ENCODE data around the gene PELI1. TPM values are rescaled to one million over a fixed set of nuclear protein-coding genes. Genes with fewer than 3 reads are reported as not detected.
A peak's percentile ranks its signal among the peaks of the same experiment; 100 is the strongest.

The PELI1 gene
- total RNA-seq, 1 donor = 5.8 TPM

GRCh38 chr2:64186699-64187605, 42.7 kb upstream of the PELI1 start:
- TF ChIP-seq, protein P1, sequence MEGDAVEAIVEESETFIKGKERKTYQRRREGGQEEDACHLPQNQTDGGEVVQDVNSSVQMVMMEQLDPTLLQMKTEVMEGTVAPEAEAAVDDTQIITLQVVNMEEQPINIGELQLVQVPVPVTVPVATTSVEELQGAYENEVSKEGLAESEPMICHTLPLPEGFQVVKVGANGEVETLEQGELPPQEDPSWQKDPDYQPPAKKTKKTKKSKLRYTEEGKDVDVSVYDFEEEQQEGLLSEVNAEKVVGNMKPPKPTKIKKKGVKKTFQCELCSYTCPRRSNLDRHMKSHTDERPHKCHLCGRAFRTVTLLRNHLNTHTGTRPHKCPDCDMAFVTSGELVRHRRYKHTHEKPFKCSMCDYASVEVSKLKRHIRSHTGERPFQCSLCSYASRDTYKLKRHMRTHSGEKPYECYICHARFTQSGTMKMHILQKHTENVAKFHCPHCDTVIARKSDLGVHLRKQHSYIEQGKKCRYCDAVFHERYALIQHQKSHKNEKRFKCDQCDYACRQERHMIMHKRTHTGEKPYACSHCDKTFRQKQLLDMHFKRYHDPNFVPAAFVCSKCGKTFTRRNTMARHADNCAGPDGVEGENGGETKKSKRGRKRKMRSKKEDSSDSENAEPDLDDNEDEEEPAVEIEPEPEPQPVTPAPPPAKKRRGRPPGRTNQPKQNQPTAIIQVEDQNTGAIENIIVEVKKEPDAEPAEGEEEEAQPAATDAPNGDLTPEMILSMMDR (IDR thresholded peaks at IDR 0.05; ENCODE audit: insufficient read depth, low read length) = no peak
- H3K4me3 ChIP-seq (ENCODE audit: low read depth, low read length) = no peak overlapping the region
- peak; percentile 33 for DNase-seq (ENCODE audit: low read depth)

GRCh38 chr2:64179582-64180321, 35.5 kb upstream of the PELI1 start:
- TF ChIP-seq, protein P1 (IDR thresholded peaks at IDR 0.05; ENCODE audit: insufficient read depth, low read length) = no peak
- H3K4me3 ChIP-seq (ENCODE audit: low read depth, low read length) = no peak overlapping the region
- DNase-seq (ENCODE audit: low read depth) = no peak

DNA sequence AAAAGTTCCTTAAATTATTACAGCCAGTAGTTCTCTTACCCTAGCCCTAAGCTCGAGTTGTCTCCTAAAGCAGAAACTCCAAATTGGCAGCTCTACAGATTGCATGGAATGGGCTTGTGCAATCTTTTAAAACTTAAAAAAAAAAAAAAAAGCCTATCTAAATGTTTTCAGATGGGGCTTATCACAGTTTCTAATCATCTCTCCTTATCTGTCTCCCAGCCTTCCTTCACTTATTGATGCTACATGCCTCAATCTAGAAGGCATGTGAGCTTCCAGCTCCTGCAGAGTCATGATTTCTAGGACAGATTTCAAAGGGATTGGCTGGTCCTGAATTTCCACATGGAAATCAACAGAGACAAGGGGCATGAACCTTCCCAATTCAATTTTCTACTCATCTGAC, 33.1 kb upstream of the PELI1 start:
- TF ChIP-seq, protein P1 (IDR thresholded peaks at IDR 0.05; ENCODE audit: insufficient read depth, low read length) = no peak
- peak; percentile 87 for DNase-seq (ENCODE audit: low read depth)

GRCh38 chr2:64175419-64176197, 31.4 kb upstream of the PELI1 start:
- H3K4me3 ChIP-seq (ENCODE audit: low read depth, low read length) = no peak overlapping the region
- no peak for DNase-seq (ENCODE audit: low read depth)

More for the DNA sequence above, 33.1 kb upstream of the PELI1 start:
- no peak overlapping the region for H3K4me3 ChIP-seq (ENCODE audit: low read depth, low read length)

GRCh38 chr2:64173156-64174135, 29.2 kb upstream of the PELI1 start:
- DNase-seq (ENCODE audit: low read depth) = no peak
- TF ChIP-seq, protein P1 (IDR thresholded peaks at IDR 0.05; ENCODE audit: insufficient read depth, low read length) = no peak
- H3K4me3 ChIP-seq (ENCODE audit: low read depth, low read length) = no peak overlapping the region

More at GRCh38 chr2:64175419-64176197, 31.4 kb upstream of the PELI1 start:
- TF ChIP-seq, protein P1 (IDR thresholded peaks at IDR 0.05; ENCODE audit: insufficient read depth, low read length) = no peak

Measured in fibroblast of the aortic adventitia (primary cell).